IMR-90 (cell line): ENCODE data around the gene PNCK. TPM values are rescaled to one million over a fixed set of nuclear protein-coding genes. Genes with fewer than 3 reads are reported as not detected.

ENCODE experiments used
- ATAC-seq: fragments of 200-7000 bp; cut with Tn5 transposase; 2 replicates; pipeline ENCODE4 v1.9.1; 2020; ENCODE audit warnings: low read depth, mild to moderate bottlenecking, moderate library complexity
- BruUV-seq: library from RNA; stranded (reverse); fragments of 400-500 nt; replicated peaks from 2 replicates; lab custom pipeline; 2021; lab: Mats Ljungman, UMichigan
- CTCF ChIA-PET: fragments of 300-600 bp; formaldehyde crosslinking; extraction: SDS; loops from one replicate; lab custom pipeline; 2021; ENCODE audit warnings: antibody characterized with exemption; lab: Yijun Ruan, JAX
- POLR2A ChIA-PET: fragments of 300-600 bp; sonication (Branson Sonifier 250); formaldehyde crosslinking; loops from one replicate; lab custom pipeline; 2022; ENCODE audit warnings: antibody characterized with exemption; ENCODE audit not compliant: unreplicated experiment; lab: Charles Lee
- DNase-seq: peaks from one replicate; pipeline ENCODE4 v3.0.0; 2013
- H2AFZ ChIP-seq: replicated peaks from 2 replicates; pipeline ENCODE3; 2013; ENCODE audit warnings: low read length, mild to moderate bottlenecking; ENCODE audit not compliant: poor library complexity
- H2AK5ac ChIP-seq: 2 replicates; pipeline ENCODE4 v1.6.1; 2013; ENCODE audit warnings: low read depth, low read length, inconsistent platforms
- H2AK9ac ChIP-seq: replicated peaks from 2 replicates; pipeline ENCODE3; 2013; ENCODE audit warnings: mild to moderate bottlenecking, low read depth, low read length, moderate library complexity; ENCODE audit not compliant: poor library complexity
- H2BK120ac ChIP-seq: 2 replicates; pipeline ENCODE4 v1.6.1; 2013; ENCODE audit warnings: low read depth, low read length, inconsistent platforms
- H2BK15ac ChIP-seq: 3 replicates; pipeline ENCODE4 v1.6.1; 2013; ENCODE audit warnings: low read depth, low read length, inconsistent platforms
- H2BK20ac ChIP-seq: 2 replicates; pipeline ENCODE4 v1.6.1; 2013; ENCODE audit warnings: low read depth, mild to moderate bottlenecking, inconsistent platforms, low read length, moderate library complexity
- H2BK5ac ChIP-seq: 2 replicates; pipeline ENCODE4 v1.6.1; 2013; ENCODE audit warnings: mild to moderate bottlenecking, low read depth, low read length, inconsistent platforms; ENCODE audit not compliant: poor library complexity, severe bottlenecking
- H3K14ac ChIP-seq: replicated peaks from 2 replicates; pipeline ENCODE4 v1.6.1; 2013; ENCODE audit warnings: low read depth, low read length, inconsistent platforms
- H3K18ac ChIP-seq: 2 replicates; pipeline ENCODE4 v1.6.1; 2013; ENCODE audit warnings: low read depth, low read length, control low read depth
- H3K23ac ChIP-seq: 2 replicates; pipeline ENCODE4 v1.6.1; 2013; ENCODE audit warnings: low read depth, low read length, inconsistent platforms
- H3K27ac ChIP-seq: 2 replicates; pipeline ENCODE4 v1.5.1; 2013; ENCODE audit warnings: mild to moderate bottlenecking, control low read depth, low read length; ENCODE audit not compliant: insufficient read depth
- H3K27me3 ChIP-seq: 2 replicates; pipeline ENCODE4 v1.6.1; 2013; ENCODE audit warnings: low read length; ENCODE audit not compliant: control insufficient read depth, insufficient read depth
- H3K36me3 ChIP-seq: 2 replicates; pipeline ENCODE4 v1.6.1; 2013; ENCODE audit warnings: low read length, mixed read lengths; ENCODE audit not compliant: control insufficient read depth, insufficient read depth
- H3K4ac ChIP-seq: 2 replicates; pipeline ENCODE4 v1.6.1; 2013; ENCODE audit warnings: low read depth, low read length, inconsistent platforms
- H3K4me1 ChIP-seq: 2 replicates; pipeline ENCODE4 v1.6.1; 2013; ENCODE audit warnings: low read length, mixed read lengths; ENCODE audit not compliant: control insufficient read depth, insufficient read depth
- H3K4me2 ChIP-seq: 2 replicates; pipeline ENCODE4 v1.6.1; 2013; ENCODE audit warnings: low read depth, mild to moderate bottlenecking, control low read depth, low read length, moderate library complexity
- H3K4me3 ChIP-seq: 2 replicates; pipeline ENCODE4 v1.5.1; 2013; ENCODE audit warnings: low read depth, mild to moderate bottlenecking, control low read depth, low read length, moderate library complexity; ENCODE audit not compliant: insufficient read depth
- H3K56ac ChIP-seq: 2 replicates; pipeline ENCODE4 v1.6.1; 2013; ENCODE audit warnings: low read length, inconsistent platforms; ENCODE audit not compliant: insufficient read depth; ENCODE audit errors: extremely low read depth
- H3K79me1 ChIP-seq, 2 experiments: 2 replicates each; pipeline ENCODE4 v1.6.1; 2013; ENCODE audit warnings: low read length in 2 of 2, inconsistent platforms in 1 of 2, low read depth in 1 of 2
- H3K9ac ChIP-seq: 2 replicates; pipeline ENCODE4 v1.6.1; 2013; ENCODE audit warnings: low read depth, low read length, control low read depth
- H3K9me1 ChIP-seq: 2 replicates; pipeline ENCODE4 v1.6.1; 2013; ENCODE audit warnings: low read length, inconsistent platforms; ENCODE audit not compliant: insufficient read depth
- H3K9me3 ChIP-seq: 2 replicates; pipeline ENCODE4 v1.6.1; 2013; ENCODE audit warnings: low read length; ENCODE audit not compliant: control insufficient read depth, insufficient read depth
- H4K20me1 ChIP-seq: 2 replicates; pipeline ENCODE4 v1.6.1; 2013; ENCODE audit warnings: low read length, inconsistent platforms; ENCODE audit not compliant: insufficient read depth
- H4K5ac ChIP-seq: 2 replicates; pipeline ENCODE4 v1.6.1; 2013; ENCODE audit warnings: mild to moderate bottlenecking, low read depth, low read length, control low read depth
- H4K8ac ChIP-seq, 2 experiments: 2 replicates each; pipeline ENCODE4 v1.6.1; 2013; ENCODE audit warnings: low read depth in 2 of 2, low read length in 2 of 2, control low read depth in 1 of 2, inconsistent platforms in 1 of 2
- H4K91ac ChIP-seq: 2 replicates; pipeline ENCODE4 v1.6.1; 2013; ENCODE audit warnings: low read depth, low read length, inconsistent platforms; ENCODE audit not compliant: insufficient read depth
- BHLHE40 ChIP-seq: fragments of 150-350 bp; IDR thresholded peaks from 2 replicates; pipeline ENCODE4 v1.6.1; 2016; ENCODE audit warnings: mild to moderate bottlenecking, low read depth, low read length
- CEBPB ChIP-seq: IDR thresholded peaks from 2 replicates; pipeline ENCODE4 v1.6.1; 2012; ENCODE audit warnings: low read depth, low read length, improper control_type of control experiment
- CTCF ChIP-seq: conservative IDR thresholded peaks from 2 replicates; pipeline ENCODE4 v1.5.1; 2012; ENCODE audit warnings: mild to moderate bottlenecking, low read depth, low read length, improper control_type of control experiment
- ELK1 ChIP-seq: fragments of 150-350 bp; IDR thresholded peaks from 2 replicates; pipeline ENCODE4 v1.6.1; 2016; ENCODE audit warnings: low read depth, mild to moderate bottlenecking, low read length, moderate library complexity, borderline replicate concordance
- FOS ChIP-seq: fragments of 150-350 bp; IDR thresholded peaks from 2 replicates; pipeline ENCODE4 v1.6.1; 2016; ENCODE audit warnings: low read depth, low read length
- MAFK ChIP-seq: IDR thresholded peaks from 2 replicates; pipeline ENCODE4 v1.6.1; 2012; ENCODE audit warnings: low read depth, low read length, improper control_type of control experiment
- MAZ ChIP-seq: IDR thresholded peaks from 2 replicates; pipeline ENCODE4 v1.6.1; 2012; ENCODE audit warnings: low read depth, mild to moderate bottlenecking, low read length, improper control_type of control experiment, moderate library complexity, borderline replicate concordance
- MXI1 ChIP-seq: IDR thresholded peaks from 2 replicates; pipeline ENCODE4 v1.6.1; 2012; ENCODE audit warnings: low read depth, mild to moderate bottlenecking, low read length, moderate library complexity, borderline replicate concordance
- NFE2L2 ChIP-seq: fragments of 150-350 bp; IDR thresholded peaks from 2 replicates; pipeline ENCODE4 v1.6.1; 2016; ENCODE audit warnings: low read depth, mild to moderate bottlenecking, low read length
- POLR2A ChIP-seq: IDR thresholded peaks from 2 replicates; pipeline ENCODE4 v1.6.1; 2012; ENCODE audit warnings: mild to moderate bottlenecking, low read depth, low read length
- RCOR1 ChIP-seq: IDR thresholded peaks from 2 replicates; pipeline ENCODE4 v1.6.1; 2012; ENCODE audit warnings: mild to moderate bottlenecking, low read length, improper control_type of control experiment; ENCODE audit not compliant: insufficient replicate concordance
- RFX5 ChIP-seq: IDR thresholded peaks from 2 replicates; pipeline ENCODE4 v1.8.0; 2012; ENCODE audit warnings: low read depth, mild to moderate bottlenecking, low read length, moderate library complexity
- SMC3 ChIP-seq: fragments of 150-350 bp; IDR thresholded peaks from 2 replicates; pipeline ENCODE4 v1.6.1; 2016; ENCODE audit warnings: low read depth, mild to moderate bottlenecking, antibody characterized with exemption, low read length, moderate library complexity
- USF2 ChIP-seq: fragments of 150-350 bp; IDR thresholded peaks from 2 replicates; pipeline ENCODE4 v1.6.1; 2017; ENCODE audit warnings: mild to moderate bottlenecking, antibody characterized with exemption, low read length, low read depth
- WGBS, 2 experiments: methylation state at CpG; one replicate each; pipeline versions ENCODE4 v1.1.5 to v1.1.7; 2013; ENCODE audit warnings: missing lambda C conversion rate in 2 of 2; ENCODE audit not compliant: insufficient read length in 1 of 2; ENCODE audit errors: extremely low coverage in 2 of 2; 5-methylcytosine and 5-hydroxymethylcytosine counted together
- dilution Hi-C: fragments of 300-500 bp; cut with HindIII; formaldehyde crosslinking; loops from one replicate; pipeline ENCODE4 v1.14.3; 2018; ENCODE audit warnings: low sequenced_read_pairs; ENCODE audit not compliant: unreplicated experiment
- in situ Hi-C: fragments of 300-500 bp; cut with MboI; formaldehyde crosslinking; loops from 3 replicates; pipeline ENCODE4 v1.14.3; 2019; ENCODE audit warnings: low sequenced_read_pairs, inconsistent platforms, mixed read lengths
- intact Hi-C: fragments of 100-400 bp; cut with micrococcal nuclease; formaldehyde crosslinking; loops from 2 replicates; pipeline ENCODE4 v1.10.0; 2022
- polyA plus RNA-seq, 3 experiments: library from polyadenylated mRNA; depleted of rRNA; stranded (reverse); fragments of >200 nt; gene quantifications; 2 replicates each; pipeline ENCODE4 v1.2.3, GENCODE V29; 2012; ENCODE audit warnings: low replicate concordance in 1 of 3
- total RNA-seq: library from RNA; depleted of rRNA; stranded (reverse); fragments of >200 nt; gene quantifications from 2 replicates; pipeline ENCODE4 v1.2.3, GENCODE V29; 2012

The PNCK gene
- total and polyA plus RNA-seq, 2 of the 4 experiments (the other 2 are of a cell fraction): 0.18 to 0.22 TPM

- no peak for DNase-seq
- Histone ChIP-seq H2BK5ac (no peak overlapping the region), H4K8ac (no peak overlapping the region), H4K5ac (no peak overlapping the region), H3K4ac (no peak overlapping the region), H2BK20ac (no peak overlapping the region), H3K9me3 (peaks cover 8% of the 10 kb centered on the region), H3K27ac (no peak overlapping the region), H4K91ac (no peak overlapping the region), H2AK5ac (no peak overlapping the region), H2AFZ (no peak overlapping the region), H3K18ac (no peak overlapping the region), H3K4me3 (no peak overlapping the region), H3K27me3 (peaks cover 21% of the 10 kb centered on the region; the same call in 1 of the 2 replicates), H3K9me1 (no peaks in the 10 kb centered on the region), H3K56ac (no peak overlapping the region), H3K36me3 (no peaks in the 10 kb centered on the region), H3K79me1 (no peaks in the 10 kb centered on the region), H4K20me1 (no peaks in the 10 kb centered on the region), H2BK120ac (no peak overlapping the region), H3K14ac (no peak overlapping the region), H3K9ac (no peak overlapping the region), H3K4me1 (no peaks in the 10 kb centered on the region), H3K4me2 (no peak overlapping the region), H2AK9ac (no peak overlapping the region), H2BK15ac (no peak overlapping the region), H3K23ac (no peak overlapping the region)
- CTCF ChIA-PET: no interaction called here
- WGBS, 2 experiments: 53% methylated on average over 11 of the region's 15 CpGs; no CpG with 5 or more reads in 1 of the 2 experiments
- no TSS peak for BruUV-seq
- dilution Hi-C loops (no loop called here), intact Hi-C loops (no loop called here), in situ Hi-C loops (no loop called here)
- TF ChIP-seq USF2 (no peak), POLR2A (no peak), MXI1 (no peak), MAZ (no peak), RCOR1 (no peak), CTCF (no peak), FOS (no peak), CEBPB (no peak), NFE2L2 (no peak), BHLHE40 (no peak), ELK1 (no peak), MAFK (no peak), SMC3 (no peak), RFX5 (no peak)
- no peak for ATAC-seq
- POLR2A ChIA-PET: no interaction called here
These were observed 38.8 kb downstream of the PNCK start for GRCh38 chrX:153634832-153635231.
